GM21423 (cell line): Measurements from ENCODE around the gene EEF2.
"Not testable (repeated sequence)": the region's sequence is repeated elsewhere in the genome, so short reads cannot be mapped to it uniquely, and the experiment has no call there.

Experiments used
- ATAC-seq: cut with Tn5 transposase; IDR thresholded peaks from one replicate; pipeline ENCODE4 v1.9.1; 2021; ENCODE audit warnings: mild to moderate bottlenecking, moderate library complexity; ENCODE audit not compliant: unreplicated experiment

Gene EEF2

GRCh38 chr19:3950871-3951861 is 34.1 kb downstream of the EEF2 start:
- no peak for ATAC-seq

GRCh38 chr19:3949997-3950859 is 35.0 kb downstream of the EEF2 start:
- no peak for ATAC-seq

DNA sequence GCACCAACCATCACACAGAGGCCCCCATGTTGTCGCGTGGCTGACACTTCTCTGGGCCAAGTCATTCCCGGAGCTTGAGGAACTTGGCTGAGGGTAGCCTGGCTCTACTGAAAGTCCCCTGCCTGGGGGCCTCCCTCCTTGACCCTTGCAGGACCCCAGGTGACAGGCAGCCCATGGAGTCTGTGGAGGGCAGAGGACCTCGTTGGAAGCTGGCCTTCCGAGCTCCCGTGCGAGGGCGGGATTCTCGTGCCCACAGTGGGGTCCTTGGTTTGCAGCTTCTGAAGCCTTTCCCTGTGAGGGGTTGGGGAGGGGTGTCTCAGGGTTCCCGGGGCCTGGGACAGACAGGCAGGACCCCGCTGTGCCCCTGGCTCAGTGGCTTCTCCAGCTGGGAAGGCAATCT is 36.0 kb downstream of the EEF2 start:
- ATAC-seq, result no peak

- ATAC-seq, result not testable (repeated sequence)
Measured at GRCh38 chr19:3947316-3947933, 37.8 kb downstream of the EEF2 start.

DNA sequence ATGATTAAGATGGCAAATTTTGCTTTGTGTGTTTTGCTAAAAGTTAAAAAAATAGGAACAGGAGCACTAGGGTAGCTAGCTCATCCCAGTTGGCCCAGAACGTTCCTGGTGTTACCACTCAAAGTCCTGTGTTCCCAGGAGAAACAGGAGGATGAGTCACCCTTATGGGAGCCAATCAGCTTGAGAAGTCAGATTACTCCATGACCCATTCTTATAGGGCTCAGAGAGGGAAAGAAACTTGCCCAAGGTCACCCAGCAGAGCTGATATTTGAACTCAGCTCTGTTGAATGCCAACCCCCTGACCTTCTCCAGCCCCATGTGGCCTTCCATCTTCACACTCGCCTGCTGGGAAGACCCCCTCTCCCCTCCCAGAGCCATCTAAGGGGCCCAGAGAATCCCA is 39.4 kb downstream of the EEF2 start:
- no peak for ATAC-seq

GRCh38 chr19:3944018-3944721 is 41.1 kb downstream of the EEF2 start:
- ATAC-seq, result no peak

DNA sequence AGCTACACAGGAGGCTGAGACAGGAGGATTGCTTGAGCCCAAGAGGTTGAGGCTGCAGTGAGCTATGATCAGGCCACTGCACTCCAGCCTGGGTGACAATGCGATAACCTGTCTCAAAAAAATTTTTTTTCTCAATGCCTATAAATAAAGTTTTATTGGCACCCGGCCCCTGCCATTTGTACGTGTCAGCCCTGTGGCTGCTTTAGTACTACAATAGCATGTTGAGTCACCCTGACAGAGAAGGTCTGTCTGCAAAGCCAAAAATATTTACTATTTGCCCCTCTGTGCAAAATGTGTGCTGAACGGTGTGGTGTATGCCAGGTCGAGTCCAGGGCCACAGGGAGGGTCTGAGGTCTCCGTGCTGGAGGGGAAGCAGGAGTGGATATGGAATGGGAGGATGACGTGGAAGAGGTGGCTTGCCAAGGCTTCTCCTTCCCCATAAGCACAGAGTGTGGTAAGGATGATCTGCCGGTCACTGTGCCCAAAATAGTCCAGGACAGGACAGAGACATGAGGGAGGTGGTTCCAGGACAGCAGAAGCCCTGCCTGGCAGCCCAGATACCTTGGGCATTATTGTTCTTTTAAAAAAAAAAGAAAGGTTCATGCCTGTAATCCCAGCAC is 42.4 kb downstream of the EEF2 start:
- no peak for ATAC-seq

DNA sequence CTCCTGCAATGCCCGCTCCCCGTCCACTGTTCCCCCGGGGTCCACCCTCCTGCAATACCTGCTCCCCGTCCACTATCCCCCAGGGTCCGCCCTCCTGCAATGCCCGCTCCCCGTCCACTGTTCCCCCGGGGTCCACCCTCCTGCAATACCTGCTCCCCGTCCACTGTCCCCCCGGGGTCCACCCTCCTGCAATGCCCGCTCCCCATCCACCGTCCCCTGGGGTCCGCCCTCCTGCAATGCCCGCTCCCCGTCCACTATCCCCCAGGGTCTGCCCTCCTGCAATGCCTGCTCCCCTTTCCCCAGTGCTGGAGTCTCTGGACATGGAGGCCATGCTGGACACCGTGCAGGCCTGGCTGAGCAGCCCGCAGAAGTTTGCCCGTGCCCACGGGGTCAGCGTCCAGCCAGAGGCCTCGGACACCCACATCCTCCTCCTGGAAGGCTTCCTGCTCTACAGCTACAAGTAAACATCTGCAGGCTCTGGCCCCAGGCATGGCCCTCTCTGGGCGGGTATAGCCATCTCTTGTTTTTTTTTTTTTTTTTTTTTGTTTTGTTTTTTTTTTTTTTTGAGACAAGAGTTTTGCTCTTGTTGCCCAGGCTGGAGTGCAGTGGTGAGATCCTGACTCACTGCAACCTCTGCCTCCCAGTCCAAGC is 46.8 kb downstream of the EEF2 start:
- ATAC-seq, result not testable (repeated sequence)

DNA sequence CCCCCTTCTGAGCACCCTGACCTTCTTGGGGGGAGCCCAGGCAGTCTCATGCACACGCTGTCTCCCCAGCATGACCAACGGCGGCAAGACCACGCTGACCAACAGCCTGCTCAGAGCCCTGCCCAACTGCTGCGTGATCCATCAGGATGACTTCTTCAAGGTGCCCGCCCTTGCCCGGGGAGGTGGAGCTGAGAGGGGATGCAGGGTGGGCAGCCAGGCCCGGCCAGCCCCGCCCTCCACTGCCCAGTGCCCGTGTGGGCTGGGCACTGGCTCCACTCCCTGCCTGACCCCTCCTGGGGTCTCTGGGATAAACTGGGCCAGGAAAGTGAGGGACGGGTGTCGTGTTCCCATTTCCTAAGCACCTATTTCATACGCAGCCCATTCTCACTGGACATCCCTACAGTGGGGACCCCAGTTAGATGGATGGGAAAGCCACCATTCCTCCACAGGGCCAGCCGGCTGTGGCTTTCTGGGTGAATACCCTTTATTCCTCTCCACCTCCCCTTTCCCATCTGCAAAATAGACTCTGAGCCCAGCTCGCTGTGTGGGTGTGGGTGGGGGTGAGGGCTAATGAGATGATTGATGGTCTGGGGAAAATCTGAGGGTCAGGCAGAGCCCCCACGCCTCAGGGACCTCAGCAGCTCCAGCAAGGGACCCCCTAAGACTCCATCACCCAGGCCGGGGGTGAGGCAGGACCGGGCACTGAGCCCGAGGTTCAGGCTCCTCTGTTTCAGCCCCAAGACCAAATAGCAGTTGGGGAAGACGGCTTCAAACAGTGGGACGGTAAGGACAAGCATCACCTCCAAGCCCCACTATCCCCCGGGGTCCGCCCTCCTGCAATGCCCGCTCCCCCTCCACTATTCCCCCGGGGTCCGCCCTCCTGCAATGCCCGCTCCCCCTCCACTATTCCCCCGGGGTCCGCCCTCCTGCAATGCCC is 48.5 kb downstream of the EEF2 start:
- ATAC-seq, result no peak

GRCh38 chr19:3932931-3933810 is 52.1 kb downstream of the EEF2 start, which contains the start of gene NMRK2:
TSS of gene NMRK2 (plus strand) at chr19:3933069. CDS start at chr19:3933672, 603 bp downstream.
- no peak for ATAC-seq

- no peak for ATAC-seq
Measured at GRCh38 chr19:3931041-3931440, 54.2 kb downstream of the EEF2 start.
